Neural cell (in vitro differentiated cells): Measurements from ENCODE around the gene LXN. TPM values are rescaled to one million over a fixed set of nuclear protein-coding genes. Genes with fewer than 3 reads are reported as not detected.

Source experiments
- H2AFZ ChIP-seq: fragments of 200-600, 300-800 bp; sonication (generic), shearing (Covaris generic); 2 replicates; pipeline ENCODE4 v1.6.0; 2014; ENCODE audit warnings: low read depth, mild to moderate bottlenecking, antibody characterized with exemption, low read length, moderate library complexity
- H3F3A ChIP-seq: fragments of 200-600 bp; shearing (Covaris generic); 2 replicates; pipeline ENCODE4 v1.6.1; 2016; ENCODE audit warnings: mild to moderate bottlenecking, moderate library complexity, mixed read lengths, antibody characterized with exemption, low read length; ENCODE audit not compliant: insufficient read depth, poor library complexity, severe bottlenecking
- H3K27ac ChIP-seq: fragments of 200-600, 300-800 bp; sonication (generic), shearing (Covaris generic); 2 replicates; pipeline ENCODE4 v1.5.1; 2014; ENCODE audit warnings: mild to moderate bottlenecking, low read length, moderate library complexity
- H3K27me3 ChIP-seq: fragments of 300-800, 200-600 bp; sonication (generic), shearing (Covaris generic); 2 replicates; pipeline ENCODE4 v1.6.0; 2014; ENCODE audit warnings: mild to moderate bottlenecking, low read depth, low read length, moderate library complexity; ENCODE audit not compliant: insufficient read depth
- H3K36me3 ChIP-seq: fragments of 300-800, 200-600 bp; sonication (generic), shearing (Covaris generic); 2 replicates; pipeline ENCODE4 v1.5.1; 2014; ENCODE audit warnings: mild to moderate bottlenecking, antibody characterized with exemption, low read length, moderate library complexity; ENCODE audit not compliant: insufficient read depth
- H3K4me2 ChIP-seq: fragments of 300-800, 200-600 bp; sonication (generic), shearing (Covaris generic); 2 replicates; pipeline ENCODE4 v1.6.0; 2014; ENCODE audit warnings: mild to moderate bottlenecking, low read length
- H3K4me3 ChIP-seq: fragments of 300-800, 200-600 bp; sonication (generic), shearing (Covaris generic); 2 replicates; pipeline ENCODE4 v1.5.1; 2014; ENCODE audit warnings: mild to moderate bottlenecking, low read length, moderate library complexity
- H3K79me2 ChIP-seq: fragments of 200-600 bp; shearing (Covaris generic); replicated peaks from 2 replicates; pipeline ENCODE4 v1.6.0; 2014; ENCODE audit warnings: mild to moderate bottlenecking, low read length, moderate library complexity; ENCODE audit not compliant: insufficient read depth
- H3K9ac ChIP-seq: fragments of 300-800, 200-600 bp; sonication (generic), shearing (Covaris generic); 2 replicates; pipeline ENCODE4 v1.6.1; 2016; ENCODE audit warnings: mild to moderate bottlenecking, low read length, mixed read lengths
- H3K9me2 ChIP-seq: fragments of 200-600 bp; shearing (Covaris generic); 2 replicates; pipeline ENCODE4 v1.6.1; 2016; ENCODE audit warnings: mild to moderate bottlenecking, low read length, mixed read lengths; ENCODE audit not compliant: insufficient read depth
- H3K9me3 ChIP-seq: fragments of 200-600, 300-800 bp; sonication (generic), shearing (Covaris generic); 2 replicates; pipeline ENCODE4 v1.6.1; 2016; ENCODE audit warnings: mild to moderate bottlenecking, mixed run types, low read length, moderate library complexity, mixed read lengths
- H4K20me1 ChIP-seq: fragments of 200-600 bp; shearing (Covaris generic); 2 replicates; pipeline ENCODE4 v1.6.1; 2016; ENCODE audit warnings: mild to moderate bottlenecking, mixed run types; ENCODE audit not compliant: insufficient read depth
- EP300 ChIP-seq: fragments of 450-650 bp; conservative IDR thresholded peaks from 2 replicates; pipeline ENCODE4 v1.6.1; 2014; ENCODE audit warnings: antibody characterized with exemption, mild to moderate bottlenecking, moderate library complexity; ENCODE audit not compliant: poor library complexity, severe bottlenecking
- EZH2 ChIP-seq: fragments of 200-600, 300-800 bp; shearing (Covaris generic), sonication (generic); IDR thresholded peaks from 2 replicates; pipeline ENCODE4 v1.6.1; 2014; ENCODE audit warnings: antibody characterized with exemption, low read length, borderline replicate concordance, mild to moderate bottlenecking; ENCODE audit not compliant: insufficient read depth, poor library complexity, severe bottlenecking
- MXI1 ChIP-seq: fragments of 450-650 bp; conservative IDR thresholded peaks from 2 replicates; pipeline ENCODE4 v1.6.1; 2014; ENCODE audit warnings: antibody characterized with exemption, mild to moderate bottlenecking; ENCODE audit not compliant: poor library complexity, severe bottlenecking
- POLR2AphosphoS5 ChIP-seq: IDR thresholded peaks from 2 replicates; pipeline ENCODE4 v1.6.1; 2012
- RAD21 ChIP-seq: fragments of 450-650 bp; conservative IDR thresholded peaks from 2 replicates; pipeline ENCODE4 v1.6.1; 2014; ENCODE audit warnings: antibody characterized with exemption, mild to moderate bottlenecking, moderate library complexity
- SMC3 ChIP-seq: fragments of 450-650 bp; conservative IDR thresholded peaks from 2 replicates; pipeline ENCODE4 v1.6.1; 2014; ENCODE audit warnings: antibody characterized with exemption, mild to moderate bottlenecking, moderate library complexity; ENCODE audit not compliant: poor library complexity
- TAF1 ChIP-seq: IDR thresholded peaks from 2 replicates; pipeline ENCODE4 v1.6.1; 2012; ENCODE audit warnings: low read depth
- polyA plus RNA-seq: library from polyadenylated mRNA; depleted of rRNA; stranded (reverse); fragments of >200 nt; gene quantifications from 2 replicates; pipeline ENCODE4 v1.2.3, GENCODE V29; 2014
- TF ChIP-seq, protein P1 (sequence below): fragments of 450-650 bp; IDR thresholded peaks from 2 replicates; pipeline ENCODE4 v1.5.1; 2014; ENCODE audit warnings: antibody characterized with exemption, mild to moderate bottlenecking, moderate library complexity; ENCODE audit not compliant: poor library complexity, severe bottlenecking
- TF ChIP-seq, protein P2 (sequence below): IDR thresholded peaks from 2 replicates; pipeline ENCODE4 v1.6.1; 2012; ENCODE audit warnings: borderline replicate concordance

Gene LXN
- polyA plus RNA-seq, 1 donor from 2014 or later: 0.53 TPM

DNA sequence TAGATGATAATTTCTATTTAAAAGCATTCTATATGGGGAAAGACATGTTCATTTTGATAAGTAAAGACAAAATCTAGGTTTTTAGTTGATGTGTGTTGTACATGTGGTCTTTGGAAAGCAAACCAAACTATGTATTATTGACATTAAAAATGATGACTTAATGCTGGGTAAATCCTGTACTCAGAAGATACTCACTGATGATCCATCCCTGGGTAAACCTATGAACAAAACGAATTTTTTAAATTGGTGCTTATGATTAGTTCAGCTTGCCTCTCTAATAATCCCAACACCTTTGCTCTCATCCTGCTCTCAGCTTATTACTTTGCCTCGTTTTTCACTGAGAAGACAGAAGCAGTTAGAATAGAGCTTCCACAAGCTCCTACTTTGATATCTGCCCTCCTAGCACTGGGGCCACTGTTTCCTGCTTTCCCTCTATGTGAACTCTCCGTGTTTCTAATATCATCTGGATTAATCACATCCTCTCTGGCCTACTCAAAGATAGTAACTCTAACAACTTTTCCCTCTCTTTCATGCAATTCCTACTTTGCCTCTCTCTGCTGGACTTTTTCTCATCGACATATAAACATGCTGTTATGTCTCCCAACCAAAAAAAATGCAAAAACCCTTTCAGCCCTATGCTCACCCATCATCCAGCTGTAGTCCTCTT is 30.5 kb upstream of the LXN start:
- Histone ChIP-seq H3K9me2 (no peaks in the 10 kb centered on the region), H3K4me3 (no peak overlapping the region), H3K27me3 (no peaks in the 10 kb centered on the region), H3K36me3 (no peaks in the 10 kb centered on the region), H4K20me1 (no peaks in the 10 kb centered on the region), H3K79me2 (no peaks in the 10 kb centered on the region), H2AFZ (no peak overlapping the region), H3K4me2 (no peak overlapping the region), H3K9ac (no peak overlapping the region), H3F3A (no peaks in the 10 kb centered on the region), H3K27ac (no peak overlapping the region), H3K9me3 (no peaks in the 10 kb centered on the region)
- TF ChIP-seq EP300 (no peak), MXI1 (no peak), TAF1 (no peak), POLR2AphosphoS5 (no peak), EZH2 (no peak), RAD21 (no peak), SMC3 (no peak)
- TF ChIP-seq, protein P1, sequence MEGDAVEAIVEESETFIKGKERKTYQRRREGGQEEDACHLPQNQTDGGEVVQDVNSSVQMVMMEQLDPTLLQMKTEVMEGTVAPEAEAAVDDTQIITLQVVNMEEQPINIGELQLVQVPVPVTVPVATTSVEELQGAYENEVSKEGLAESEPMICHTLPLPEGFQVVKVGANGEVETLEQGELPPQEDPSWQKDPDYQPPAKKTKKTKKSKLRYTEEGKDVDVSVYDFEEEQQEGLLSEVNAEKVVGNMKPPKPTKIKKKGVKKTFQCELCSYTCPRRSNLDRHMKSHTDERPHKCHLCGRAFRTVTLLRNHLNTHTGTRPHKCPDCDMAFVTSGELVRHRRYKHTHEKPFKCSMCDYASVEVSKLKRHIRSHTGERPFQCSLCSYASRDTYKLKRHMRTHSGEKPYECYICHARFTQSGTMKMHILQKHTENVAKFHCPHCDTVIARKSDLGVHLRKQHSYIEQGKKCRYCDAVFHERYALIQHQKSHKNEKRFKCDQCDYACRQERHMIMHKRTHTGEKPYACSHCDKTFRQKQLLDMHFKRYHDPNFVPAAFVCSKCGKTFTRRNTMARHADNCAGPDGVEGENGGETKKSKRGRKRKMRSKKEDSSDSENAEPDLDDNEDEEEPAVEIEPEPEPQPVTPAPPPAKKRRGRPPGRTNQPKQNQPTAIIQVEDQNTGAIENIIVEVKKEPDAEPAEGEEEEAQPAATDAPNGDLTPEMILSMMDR: no peak
- TF ChIP-seq, protein P2, sequence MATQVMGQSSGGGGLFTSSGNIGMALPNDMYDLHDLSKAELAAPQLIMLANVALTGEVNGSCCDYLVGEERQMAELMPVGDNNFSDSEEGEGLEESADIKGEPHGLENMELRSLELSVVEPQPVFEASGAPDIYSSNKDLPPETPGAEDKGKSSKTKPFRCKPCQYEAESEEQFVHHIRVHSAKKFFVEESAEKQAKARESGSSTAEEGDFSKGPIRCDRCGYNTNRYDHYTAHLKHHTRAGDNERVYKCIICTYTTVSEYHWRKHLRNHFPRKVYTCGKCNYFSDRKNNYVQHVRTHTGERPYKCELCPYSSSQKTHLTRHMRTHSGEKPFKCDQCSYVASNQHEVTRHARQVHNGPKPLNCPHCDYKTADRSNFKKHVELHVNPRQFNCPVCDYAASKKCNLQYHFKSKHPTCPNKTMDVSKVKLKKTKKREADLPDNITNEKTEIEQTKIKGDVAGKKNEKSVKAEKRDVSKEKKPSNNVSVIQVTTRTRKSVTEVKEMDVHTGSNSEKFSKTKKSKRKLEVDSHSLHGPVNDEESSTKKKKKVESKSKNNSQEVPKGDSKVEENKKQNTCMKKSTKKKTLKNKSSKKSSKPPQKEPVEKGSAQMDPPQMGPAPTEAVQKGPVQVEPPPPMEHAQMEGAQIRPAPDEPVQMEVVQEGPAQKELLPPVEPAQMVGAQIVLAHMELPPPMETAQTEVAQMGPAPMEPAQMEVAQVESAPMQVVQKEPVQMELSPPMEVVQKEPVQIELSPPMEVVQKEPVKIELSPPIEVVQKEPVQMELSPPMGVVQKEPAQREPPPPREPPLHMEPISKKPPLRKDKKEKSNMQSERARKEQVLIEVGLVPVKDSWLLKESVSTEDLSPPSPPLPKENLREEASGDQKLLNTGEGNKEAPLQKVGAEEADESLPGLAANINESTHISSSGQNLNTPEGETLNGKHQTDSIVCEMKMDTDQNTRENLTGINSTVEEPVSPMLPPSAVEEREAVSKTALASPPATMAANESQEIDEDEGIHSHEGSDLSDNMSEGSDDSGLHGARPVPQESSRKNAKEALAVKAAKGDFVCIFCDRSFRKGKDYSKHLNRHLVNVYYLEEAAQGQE: no peak

DNA sequence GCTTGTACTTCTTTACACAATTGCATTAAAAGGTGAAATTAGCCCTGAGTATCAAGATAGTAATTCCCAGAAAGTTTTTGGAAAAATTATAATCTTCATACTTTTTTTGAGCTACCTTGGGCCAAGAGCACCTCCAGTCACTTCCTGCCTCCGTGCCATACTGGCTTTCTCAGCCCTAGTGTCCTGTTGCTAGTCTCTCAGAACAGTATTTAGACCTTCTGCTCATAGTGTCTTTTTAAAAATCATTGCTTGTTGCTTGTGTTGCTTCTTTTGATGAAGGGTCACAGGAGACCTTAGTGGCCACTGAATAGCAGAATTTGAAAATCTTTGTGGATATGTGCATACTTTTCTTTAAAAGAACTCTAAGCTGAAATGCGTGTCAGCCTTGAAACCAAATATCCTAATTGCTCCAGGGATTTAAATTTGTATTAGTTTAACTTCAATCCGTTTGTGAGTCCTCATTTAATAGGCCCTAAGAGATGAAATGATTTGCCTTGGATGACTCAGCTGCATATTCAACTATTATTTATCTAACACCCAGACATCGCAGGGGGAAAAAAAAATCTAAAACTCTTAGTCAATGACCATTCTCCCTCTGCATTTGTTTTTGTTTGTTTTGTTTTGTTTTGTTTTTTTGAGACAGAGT is 29.1 kb upstream of the LXN start:
- Histone ChIP-seq H3K9ac (no peak overlapping the region), H3K79me2 (no peaks in the 10 kb centered on the region), H3K9me2 (no peaks in the 10 kb centered on the region), H3K4me2 (no peak overlapping the region), H3F3A (no peaks in the 10 kb centered on the region), H3K4me3 (no peak overlapping the region), H4K20me1 (no peaks in the 10 kb centered on the region), H3K27ac (no peak overlapping the region), H3K9me3 (no peaks in the 10 kb centered on the region), H3K36me3 (no peaks in the 10 kb centered on the region), H3K27me3 (no peaks in the 10 kb centered on the region), H2AFZ (no peak overlapping the region)
- TF ChIP-seq, protein P1: no peak
- TF ChIP-seq EZH2 (no peak), MXI1 (no peak), RAD21 (no peak), TAF1 (no peak), POLR2AphosphoS5 (no peak)
